GM21528 (cell line): ENCODE results near the gene SPON1.
"Not testable (repeated sequence)": the region's sequence is repeated elsewhere in the genome, so short reads cannot be mapped to it uniquely, and the experiment has no call there.

Experiments
- ATAC-seq: cut with Tn5 transposase; IDR thresholded peaks from one replicate; pipeline ENCODE4 v1.9.1; 2021; ENCODE audit warnings: mild to moderate bottlenecking, moderate library complexity; ENCODE audit not compliant: unreplicated experiment, low FRiP score

Gene SPON1

DNA sequence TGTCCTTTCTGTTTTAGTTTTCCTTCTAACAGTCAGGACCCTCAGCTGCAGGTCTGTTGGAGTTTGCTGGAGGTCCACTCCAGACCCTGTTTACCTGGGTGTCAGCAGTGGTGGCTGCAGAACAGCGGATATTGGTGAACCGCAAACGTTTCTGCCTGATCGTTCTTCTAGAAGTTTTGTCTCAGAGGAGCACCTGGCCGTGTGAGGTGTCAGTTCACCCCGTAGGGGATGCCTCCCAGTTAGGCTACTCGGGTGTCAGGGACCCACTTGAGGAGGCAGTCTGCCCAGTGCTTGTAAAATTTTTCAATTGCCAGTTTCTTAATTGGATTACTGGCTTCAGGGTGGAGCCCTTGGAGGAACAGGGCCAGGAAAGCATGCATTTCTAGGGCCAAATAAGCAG is 211.2 kb downstream of the SPON1 start:
- not testable (repeated sequence) for ATAC-seq

DNA sequence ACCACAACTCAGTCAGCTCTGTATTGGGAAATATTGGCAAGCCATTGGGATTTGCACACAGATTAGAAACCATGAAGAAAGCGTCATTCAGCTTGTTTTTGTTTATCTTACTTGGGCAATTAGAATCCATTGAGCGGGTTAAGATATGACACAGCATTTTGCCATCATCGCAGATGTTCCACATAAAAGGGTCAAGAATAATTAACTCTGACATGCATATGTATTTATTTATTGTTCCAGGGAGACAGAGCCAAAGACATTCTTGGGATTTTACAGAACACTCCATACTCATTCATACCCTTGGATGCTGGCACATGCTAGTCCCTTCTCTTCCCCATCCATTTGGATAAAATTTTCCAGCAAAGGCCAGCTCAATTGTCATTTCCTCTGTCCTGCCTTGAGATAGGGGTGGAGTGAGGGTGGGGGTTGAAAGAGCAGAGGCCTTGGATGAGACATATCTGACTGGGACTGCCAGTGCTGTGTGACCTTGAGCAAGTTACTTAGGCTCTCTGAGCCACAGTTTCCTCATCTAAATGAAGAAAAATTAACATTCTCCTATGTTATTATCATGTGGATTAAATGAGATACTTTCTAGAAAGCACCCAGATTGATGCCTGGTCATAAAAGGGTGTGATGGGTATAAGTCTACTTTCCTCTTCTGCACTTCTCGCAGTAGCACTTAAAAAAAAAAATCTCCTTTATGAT is 216.7 kb downstream of the SPON1 start:
- no peak for ATAC-seq

- ATAC-seq, result no peak
These were observed 218.6 kb downstream of the SPON1 start for GRCh38 chr11:14181121-14181520.

DNA sequence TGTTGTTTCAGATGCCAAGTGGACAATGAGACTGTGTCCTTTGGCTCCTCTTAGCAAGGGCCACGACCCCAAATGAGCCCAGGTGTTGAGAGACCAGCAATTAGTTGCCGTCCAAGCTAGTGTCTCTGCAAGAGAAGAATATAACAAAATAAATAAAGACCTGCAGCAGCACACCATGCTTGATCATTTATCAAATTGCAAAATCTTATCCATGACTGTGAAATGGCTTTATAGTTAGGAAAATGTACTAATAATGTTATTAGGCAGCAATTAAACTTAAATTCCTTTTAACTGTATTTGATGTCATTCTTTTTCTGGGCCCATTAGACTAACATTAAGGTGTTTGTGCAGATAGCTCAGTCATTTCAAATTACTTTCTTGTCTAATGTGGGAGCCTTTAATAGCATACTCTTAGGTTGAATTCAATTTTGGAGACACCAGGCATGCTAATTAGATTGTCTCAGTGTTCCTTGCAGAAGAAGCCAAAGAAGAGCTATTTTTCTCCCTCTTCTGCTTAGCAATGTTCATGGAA is 220.4 kb downstream of the SPON1 start:
- no peak for ATAC-seq

DNA sequence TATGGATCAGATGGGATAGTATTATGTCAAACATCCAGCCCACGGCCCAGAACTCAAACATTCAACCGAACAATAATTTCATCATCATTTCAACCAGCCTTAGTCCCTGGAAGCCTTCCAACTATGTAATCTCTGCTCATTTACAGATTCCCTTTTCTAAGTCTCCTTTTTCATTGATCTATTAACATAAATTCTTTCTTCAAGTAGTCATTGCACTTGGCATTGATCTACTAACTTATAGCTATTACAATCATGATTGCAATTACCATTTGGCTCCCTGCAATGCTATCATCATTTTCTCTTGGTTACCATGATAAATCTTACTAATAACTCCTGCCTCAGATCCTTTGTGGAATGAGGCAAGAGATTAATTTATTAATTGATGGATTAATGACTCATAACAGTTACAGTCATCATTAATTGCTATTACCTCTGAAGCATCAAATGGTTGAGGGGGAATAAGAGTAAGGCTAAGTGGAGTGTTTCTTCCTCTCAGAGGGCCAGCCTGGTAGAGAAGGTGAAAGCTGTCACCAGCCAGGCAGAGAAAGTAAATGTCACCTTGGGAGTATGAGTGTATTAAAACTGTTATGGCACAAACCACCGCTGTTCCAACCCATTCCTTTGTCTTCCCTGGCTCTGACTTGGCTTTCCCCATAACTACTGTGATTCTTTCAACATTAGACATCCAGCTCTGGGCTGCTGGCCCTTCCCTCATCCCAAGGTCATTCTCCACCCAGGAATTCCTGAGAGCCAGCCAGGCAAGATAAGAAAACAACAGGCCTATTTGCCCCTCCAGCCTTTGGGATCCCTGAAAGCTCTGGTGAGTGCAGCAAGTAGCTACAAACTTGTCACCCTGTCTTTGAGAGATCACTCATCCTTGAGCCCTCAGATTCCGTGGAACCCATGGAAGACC is 221.8 kb downstream of the SPON1 start:
- ATAC-seq, result no peak

DNA sequence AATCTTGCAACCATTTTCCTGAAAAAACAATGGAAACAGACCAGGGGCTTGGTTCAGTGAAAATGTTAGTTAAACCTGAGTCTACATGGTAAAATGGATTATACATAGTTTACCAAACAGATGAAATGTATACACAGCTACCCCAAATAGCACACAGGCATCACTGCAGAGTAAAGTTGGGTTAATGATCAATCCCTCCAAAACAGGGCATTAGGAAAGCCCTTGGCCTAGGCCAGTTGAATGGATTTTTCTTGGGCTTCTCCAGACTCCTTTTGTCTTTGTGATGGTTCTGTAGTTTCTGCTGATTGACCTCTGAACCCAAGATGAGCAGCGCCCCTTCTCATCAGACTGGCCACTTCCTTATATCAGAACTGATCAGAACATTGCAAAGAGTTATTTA is 222.9 kb downstream of the SPON1 start:
- no peak for ATAC-seq

GRCh38 chr11:14186046-14186775 is 223.7 kb downstream of the SPON1 start:
- no peak for ATAC-seq

DNA sequence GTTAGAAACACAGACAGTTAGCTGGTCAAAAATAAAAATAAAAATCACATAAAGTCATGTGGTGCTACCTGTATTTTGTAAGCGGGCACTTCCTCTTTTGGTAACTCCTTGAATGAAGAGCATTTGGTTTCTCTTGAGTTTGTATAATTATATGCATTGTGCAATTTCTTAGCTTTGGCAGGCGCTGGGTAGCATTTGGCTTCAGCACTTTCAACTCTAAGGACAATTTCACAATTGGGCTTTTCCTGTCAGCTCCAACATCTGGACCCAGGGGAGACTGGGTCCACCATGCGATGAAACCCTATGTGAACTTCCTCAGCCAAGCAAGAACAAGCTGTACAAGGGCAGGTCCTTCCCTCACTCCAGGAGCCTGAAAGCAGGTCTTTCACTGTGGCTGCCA is 227.4 kb downstream of the SPON1 start:
- ATAC-seq, result no peak

GRCh38 chr11:14190992-14191778 is 228.7 kb downstream of the SPON1 start:
- no peak for ATAC-seq

- ATAC-seq, result no peak
These were observed 231.1 kb downstream of the SPON1 start for GRCh38 chr11:14193644-14194043.

DNA sequence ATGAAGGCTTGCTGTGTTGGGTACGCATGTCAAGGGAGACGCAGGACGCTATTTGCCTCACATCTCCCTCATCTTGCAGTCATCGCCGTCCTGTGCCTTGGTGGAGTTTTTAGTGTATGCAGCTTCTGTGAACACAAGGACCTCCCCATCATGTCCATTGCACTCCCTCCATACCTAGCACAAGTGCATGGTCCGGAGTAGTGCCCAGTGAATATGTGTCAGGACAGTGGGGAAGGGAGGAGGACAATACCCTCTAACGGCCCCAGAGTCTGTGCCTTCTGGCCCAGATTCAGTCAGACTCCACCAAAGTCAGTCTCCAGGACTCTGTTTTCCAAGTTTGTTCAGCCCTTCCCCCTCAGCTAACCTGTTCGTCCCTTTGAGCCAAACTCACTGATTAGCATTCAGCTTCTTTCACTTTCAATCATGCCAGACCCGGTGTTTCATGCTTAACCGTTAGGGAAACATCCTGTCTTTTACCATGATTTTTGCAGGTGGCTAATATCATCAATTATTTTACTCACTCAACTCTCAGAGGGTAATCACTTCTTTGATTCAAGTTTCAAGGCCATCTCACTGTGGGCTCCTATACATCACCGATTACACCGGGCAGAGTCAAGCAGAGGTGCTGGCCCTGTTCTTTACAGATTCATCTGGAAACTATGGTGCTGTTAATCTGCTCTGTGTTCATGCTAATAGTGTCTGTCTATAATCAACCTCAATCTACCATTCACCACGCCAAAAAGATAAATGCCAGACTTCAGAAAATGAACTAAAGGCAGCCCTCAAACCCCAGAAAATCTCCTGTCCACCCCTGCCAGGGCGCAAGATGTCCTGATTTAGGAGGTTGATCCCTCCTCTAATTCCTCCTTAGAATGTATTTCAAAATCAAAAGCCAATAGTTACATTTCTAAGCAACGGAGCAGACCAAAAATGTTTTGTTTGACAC is 240.0 kb downstream of the SPON1 start:
- no peak for ATAC-seq

DNA sequence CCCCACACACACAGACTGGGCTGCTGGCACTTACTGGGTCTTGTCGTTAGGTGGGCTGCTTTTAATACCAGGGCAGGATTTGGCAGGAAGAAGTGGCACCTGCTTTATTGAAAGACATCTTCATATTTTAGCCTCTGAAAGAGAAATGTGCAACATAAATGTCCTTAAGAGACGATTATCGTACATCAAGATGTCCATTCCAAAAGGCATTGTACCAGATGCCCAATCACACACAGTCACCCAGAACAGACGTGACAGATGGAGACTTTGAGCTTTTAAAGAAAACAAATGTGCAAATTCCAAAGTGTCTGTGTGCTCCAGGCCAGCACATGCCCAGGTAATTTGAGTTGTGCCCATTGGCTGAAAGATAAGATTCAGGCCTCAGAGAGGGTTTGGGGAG is 240.8 kb downstream of the SPON1 start:
- no peak for ATAC-seq

- no peak for ATAC-seq
These were observed 250.5 kb downstream of the SPON1 start for GRCh38 chr11:14212986-14213385.

GRCh38 chr11:14218728-14219127 is 256.2 kb downstream of the SPON1 start:
- ATAC-seq, result no peak

- no peak for ATAC-seq
These were observed 261.2 kb downstream of the SPON1 start for GRCh38 chr11:14223636-14224288.

- no peak for ATAC-seq
These were observed 261.9 kb downstream of the SPON1 start for GRCh38 chr11:14224395-14224794.

DNA sequence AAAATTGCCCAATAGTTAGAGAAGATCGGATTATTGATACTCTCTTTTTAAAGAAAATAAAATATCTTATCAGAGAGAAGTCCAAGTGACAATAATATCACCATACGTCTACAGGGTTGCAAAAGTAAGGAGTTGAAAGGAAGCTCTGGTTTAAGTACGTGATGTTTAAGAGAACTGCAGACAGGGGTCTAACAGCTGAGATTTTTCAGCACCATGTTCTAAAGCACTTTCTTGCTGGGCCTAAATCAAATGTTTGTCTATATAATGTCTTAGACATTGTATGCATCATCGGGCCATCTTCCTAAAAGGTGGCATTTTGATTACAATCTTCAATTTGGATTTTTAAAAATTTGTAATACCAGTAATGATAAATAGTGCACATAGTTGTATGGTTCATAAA is 263.1 kb downstream of the SPON1 start:
- ATAC-seq, result no peak

DNA sequence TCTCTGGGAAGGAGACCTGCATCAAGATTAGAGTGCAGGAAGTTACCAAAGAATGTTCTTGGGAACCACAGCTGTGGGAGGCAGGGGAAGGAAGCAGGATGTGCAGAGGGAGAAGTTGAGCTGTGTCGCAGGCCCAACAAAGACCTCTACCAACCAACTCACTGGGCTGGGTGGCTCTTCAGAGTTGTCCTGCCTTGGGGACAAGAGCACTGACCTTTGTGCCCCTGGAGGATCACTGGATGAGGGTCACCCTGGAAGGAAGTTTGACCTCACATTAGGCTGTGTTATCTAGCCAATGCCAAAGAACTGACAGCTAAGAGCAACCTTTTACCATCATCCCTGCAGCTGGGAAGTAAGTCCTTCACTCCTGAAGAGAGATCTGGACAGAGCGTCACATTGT is 265.8 kb downstream of the SPON1 start:
- no peak for ATAC-seq

DNA sequence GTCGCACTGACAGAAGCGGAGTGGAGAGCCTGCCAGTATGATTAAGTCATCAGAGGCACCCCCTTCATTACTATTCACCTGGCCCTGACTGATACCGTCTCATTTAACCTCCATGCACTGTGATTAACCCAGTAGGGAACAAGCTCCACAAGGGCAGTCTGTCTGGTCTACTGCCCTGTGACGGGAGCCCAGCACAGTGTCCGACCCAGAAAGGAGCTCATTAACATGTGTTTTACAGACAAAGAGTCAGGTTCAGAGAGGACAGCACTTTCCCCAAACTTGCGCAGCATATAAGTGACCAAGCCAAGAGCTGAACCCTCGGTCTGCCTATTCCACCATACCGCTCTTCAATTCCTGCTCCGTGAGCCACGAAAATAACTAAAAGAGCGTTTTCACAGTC is 266.9 kb downstream of the SPON1 start:
- no peak for ATAC-seq
